MM.1S (cell line): Measurements from ENCODE around the gene POP5.

ENCODE experiments used
- DNase-seq: peaks from one replicate; pipeline ENCODE4 v3.0.0-alpha.2; 2015
- H2AFZ ChIP-seq: fragments of 300-600 bp; sonication (generic); 2 replicates; pipeline ENCODE4 v1.6.0; 2016; ENCODE audit warnings: antibody characterized with exemption, low read length
- H3F3A ChIP-seq: fragments of 300-600 bp; sonication (generic); 2 replicates; pipeline ENCODE4 v1.6.1; 2016; ENCODE audit warnings: mild to moderate bottlenecking, antibody characterized with exemption, low read length, moderate library complexity, mixed read lengths; ENCODE audit not compliant: insufficient read depth
- H3K27ac ChIP-seq: fragments of 300-600 bp; sonication (generic); 2 replicates; pipeline ENCODE4 v1.5.1; 2016; ENCODE audit warnings: mild to moderate bottlenecking, low read length
- H3K27me3 ChIP-seq: fragments of 300-600 bp; sonication (generic); replicated peaks from 2 replicates; pipeline ENCODE4 v1.6.0; 2016; ENCODE audit warnings: low read length; ENCODE audit not compliant: insufficient read depth
- H3K36me3 ChIP-seq: fragments of 300-600 bp; sonication (generic); replicated peaks from 2 replicates; pipeline ENCODE4 v1.6.1; 2016; ENCODE audit warnings: mild to moderate bottlenecking, low read length, mixed read lengths; ENCODE audit not compliant: insufficient read depth
- H3K4me1 ChIP-seq: fragments of 300-600 bp; sonication (generic); 2 replicates; pipeline ENCODE4 v1.6.1; 2016; ENCODE audit warnings: low read length, mixed read lengths
- H3K4me2 ChIP-seq: fragments of 300-600 bp; sonication (generic); 2 replicates; pipeline ENCODE4 v1.6.0; 2016; ENCODE audit warnings: low read depth, low read length
- H3K4me3 ChIP-seq: fragments of 300-600 bp; sonication (generic); 2 replicates; pipeline ENCODE4 v1.5.1; 2016; ENCODE audit warnings: low read length, mixed read lengths
- H3K79me2 ChIP-seq: fragments of 300-600 bp; sonication (generic); 2 replicates; pipeline ENCODE4 v1.6.1; 2016; ENCODE audit warnings: mixed run types, low read length, mixed read lengths
- H3K9ac ChIP-seq: fragments of 300-600 bp; sonication (generic); 2 replicates; pipeline ENCODE4 v1.6.1; 2016; ENCODE audit warnings: low read length, mixed read lengths
- H3K9me2 ChIP-seq: fragments of 300-600 bp; sonication (generic); replicated peaks from 2 replicates; pipeline ENCODE4 v1.6.1; 2016; ENCODE audit warnings: mild to moderate bottlenecking, low read length, mixed read lengths; ENCODE audit not compliant: insufficient read depth
- H3K9me3 ChIP-seq: fragments of 300-600 bp; sonication (generic); replicated peaks from 2 replicates; pipeline ENCODE4 v1.6.1; 2016; ENCODE audit warnings: mild to moderate bottlenecking, low read length, mixed read lengths; ENCODE audit not compliant: insufficient read depth
- H4K20me1 ChIP-seq: fragments of 300-600 bp; sonication (generic); 2 replicates; pipeline ENCODE4 v1.6.1; 2016; ENCODE audit warnings: mild to moderate bottlenecking, low read length, moderate library complexity, mixed read lengths; ENCODE audit not compliant: insufficient read depth
- EZH2 ChIP-seq: fragments of 300-600 bp; sonication (generic); optimal IDR thresholded peaks from 2 replicates; pipeline ENCODE3; 2017; ENCODE audit warnings: low read depth, mild to moderate bottlenecking, antibody characterized with exemption, low read length, mixed read lengths
- EZH2phosphoT487 ChIP-seq: fragments of 300-600 bp; sonication (generic); IDR thresholded peaks from 2 replicates; pipeline ENCODE4 v1.6.1; 2018; ENCODE audit warnings: antibody characterized with exemption, low read length
- TF ChIP-seq, protein P1 (sequence below): fragments of 300-600 bp; sonication (generic); IDR thresholded peaks from 2 replicates; pipeline ENCODE4 v1.5.1; 2016; ENCODE audit warnings: antibody characterized with exemption, low read length, mixed read lengths

POP5 gene

DNA sequence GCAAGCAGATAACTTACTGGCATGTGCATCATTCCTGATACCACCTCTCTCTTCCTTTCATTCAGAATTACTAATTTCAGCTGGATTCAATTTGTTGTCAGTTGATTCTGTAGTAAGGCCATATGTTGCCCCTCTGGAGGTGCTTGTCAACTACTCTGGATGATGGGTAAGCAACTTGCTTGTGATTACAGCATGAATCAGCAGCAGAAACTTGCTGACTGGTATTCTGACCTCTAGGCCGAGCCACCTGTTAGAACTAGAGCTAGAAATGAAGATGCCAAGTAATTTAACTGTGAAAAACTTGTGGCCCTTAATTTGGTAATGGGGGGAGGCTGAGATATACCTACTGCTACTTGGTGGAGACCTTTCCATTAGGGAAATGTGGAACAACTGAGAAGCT, 41.9 kb downstream of the POP5 start:
- Histone ChIP-seq H3K4me2 (peak overlapping the region; percentile 88), H4K20me1 (no peaks in the 10 kb centered on the region), H3K4me1 (peaks cover 11% of the 10 kb centered on the region)

DNA sequence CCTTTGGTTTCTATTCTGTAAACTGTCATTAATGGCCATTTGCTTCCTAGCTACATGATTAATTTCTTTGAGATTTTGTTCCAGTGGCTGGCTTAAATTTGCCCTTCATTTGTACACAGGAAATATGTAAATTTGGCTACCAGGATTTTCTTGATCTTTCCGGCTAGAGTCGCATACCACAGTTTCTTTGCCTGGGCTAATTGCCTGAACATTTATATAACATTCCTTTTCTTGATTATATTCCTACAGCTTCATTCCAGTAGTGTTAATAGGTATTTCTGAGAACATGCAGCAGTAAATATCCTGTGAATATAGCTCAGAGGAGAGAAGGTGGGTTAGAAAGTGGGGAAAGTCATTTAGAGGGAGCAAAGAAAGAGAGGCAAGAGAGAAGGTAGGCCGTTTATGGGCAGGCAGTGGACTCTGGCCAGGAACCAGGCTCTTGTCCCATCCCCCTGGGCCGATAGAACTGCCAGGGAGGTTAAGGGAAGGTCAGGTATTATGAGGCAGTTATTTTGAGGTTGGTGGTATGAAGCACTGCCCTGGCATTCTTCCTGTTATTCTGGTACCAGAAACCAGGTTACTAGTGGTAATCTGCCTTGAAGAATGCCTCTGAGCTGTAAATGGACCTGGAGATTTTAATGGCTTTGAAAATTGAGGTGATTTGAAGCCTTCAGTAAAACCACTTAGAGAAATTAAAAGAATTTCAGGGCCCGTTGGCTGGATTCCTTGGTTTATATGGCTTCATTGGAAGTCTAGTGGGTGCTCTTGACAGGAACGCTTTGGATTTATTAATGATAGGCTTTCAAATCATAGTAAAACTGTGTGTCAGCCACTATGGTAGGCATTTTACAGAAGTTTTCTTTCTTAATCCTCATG, 42.7 kb downstream of the POP5 start:
- H4K20me1 ChIP-seq, result no peaks in the 10 kb centered on the region
- TF ChIP-seq EZH2phosphoT487 (no peak), EZH2 (no peak)
- TF ChIP-seq, protein P1, sequence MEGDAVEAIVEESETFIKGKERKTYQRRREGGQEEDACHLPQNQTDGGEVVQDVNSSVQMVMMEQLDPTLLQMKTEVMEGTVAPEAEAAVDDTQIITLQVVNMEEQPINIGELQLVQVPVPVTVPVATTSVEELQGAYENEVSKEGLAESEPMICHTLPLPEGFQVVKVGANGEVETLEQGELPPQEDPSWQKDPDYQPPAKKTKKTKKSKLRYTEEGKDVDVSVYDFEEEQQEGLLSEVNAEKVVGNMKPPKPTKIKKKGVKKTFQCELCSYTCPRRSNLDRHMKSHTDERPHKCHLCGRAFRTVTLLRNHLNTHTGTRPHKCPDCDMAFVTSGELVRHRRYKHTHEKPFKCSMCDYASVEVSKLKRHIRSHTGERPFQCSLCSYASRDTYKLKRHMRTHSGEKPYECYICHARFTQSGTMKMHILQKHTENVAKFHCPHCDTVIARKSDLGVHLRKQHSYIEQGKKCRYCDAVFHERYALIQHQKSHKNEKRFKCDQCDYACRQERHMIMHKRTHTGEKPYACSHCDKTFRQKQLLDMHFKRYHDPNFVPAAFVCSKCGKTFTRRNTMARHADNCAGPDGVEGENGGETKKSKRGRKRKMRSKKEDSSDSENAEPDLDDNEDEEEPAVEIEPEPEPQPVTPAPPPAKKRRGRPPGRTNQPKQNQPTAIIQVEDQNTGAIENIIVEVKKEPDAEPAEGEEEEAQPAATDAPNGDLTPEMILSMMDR, result no peak
- H2AFZ ChIP-seq, result no peak overlapping the region
- H3K9me3 ChIP-seq, result no peaks in the 10 kb centered on the region
- H3K36me3 ChIP-seq, result no peaks in the 10 kb centered on the region
- peaks cover 93% of the 10 kb centered on the region for H3K79me2 ChIP-seq
- peak overlapping the region; percentile 83 for H3K4me3 ChIP-seq
- peaks cover 46% of the 10 kb centered on the region for H3F3A ChIP-seq
- H3K27me3 ChIP-seq, result no peaks in the 10 kb centered on the region
- peaks cover 11% of the 10 kb centered on the region for H3K4me1 ChIP-seq
- DNase-seq, result peak; percentile 68
- no peaks in the 10 kb centered on the region for H3K9me2 ChIP-seq
- peak overlapping the region; percentile 92 for H3K27ac ChIP-seq
- peak overlapping the region; percentile 60 for H3K9ac ChIP-seq
- H3K4me2 ChIP-seq, result peak overlapping the region; percentile 88

More for the DNA sequence above, 41.9 kb downstream of the POP5 start:
- Histone ChIP-seq H3K27me3 (no peaks in the 10 kb centered on the region), H3K9ac (peak overlapping the region; percentile 60), H3K4me3 (peak overlapping the region; percentile 31; the same call in 1 of the 2 replicates), H2AFZ (no peak overlapping the region), H3K27ac (peak overlapping the region; percentile 92), H3K79me2 (peaks cover 99% of the 10 kb centered on the region), H3F3A (peaks cover 46% of the 10 kb centered on the region), H3K9me2 (no peaks in the 10 kb centered on the region), H3K9me3 (no peaks in the 10 kb centered on the region), H3K36me3 (no peaks in the 10 kb centered on the region)
- DNase-seq, result peak; percentile 81
- TF ChIP-seq EZH2phosphoT487 (no peak), EZH2 (no peak)
- TF ChIP-seq, protein P1, result no peak

DNA sequence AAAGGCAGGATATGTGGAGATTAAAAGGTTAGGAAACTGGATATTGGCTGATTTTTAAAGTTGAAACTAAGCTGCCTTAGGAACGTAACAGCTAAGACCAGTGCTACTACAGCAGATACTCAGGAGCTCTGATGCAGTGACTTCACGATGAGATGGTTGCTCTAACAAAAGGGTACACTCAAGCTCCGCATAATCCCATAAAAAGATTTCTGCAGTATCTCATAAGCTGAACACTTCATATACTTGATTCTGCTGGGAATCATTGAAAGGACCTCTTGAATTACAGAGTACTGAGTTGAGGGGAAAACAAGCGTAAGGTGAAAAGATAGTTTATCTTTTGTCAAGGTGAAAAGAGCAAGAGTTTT, 43.4 kb downstream of the POP5 start:
- peaks cover 52% of the 10 kb centered on the region for H3F3A ChIP-seq
- H3K9ac ChIP-seq, result peak overlapping the region; percentile 60
- no peaks in the 10 kb centered on the region for H3K27me3 ChIP-seq
- H3K4me1 ChIP-seq, result peaks cover 11% of the 10 kb centered on the region
- H3K9me2 ChIP-seq, result no peaks in the 10 kb centered on the region
- H3K9me3 ChIP-seq, result no peaks in the 10 kb centered on the region
- peak overlapping the region; percentile 92 for H3K27ac ChIP-seq
- TF ChIP-seq EZH2, result no peak
- TF ChIP-seq, protein P1, result no peak
- no peak for TF ChIP-seq EZH2phosphoT487
- no peaks in the 10 kb centered on the region for H4K20me1 ChIP-seq
- H3K4me3 ChIP-seq, result peak overlapping the region; percentile 83
- H2AFZ ChIP-seq, result no peak overlapping the region
- H3K36me3 ChIP-seq, result no peaks in the 10 kb centered on the region
- H3K4me2 ChIP-seq, result peak overlapping the region; percentile 88
- DNase-seq, result no peak
- peaks cover 86% of the 10 kb centered on the region for H3K79me2 ChIP-seq
